GM12878 (cell line): ENCODE data around the gene RPL3.

Experiments used
- BACH1 ChIP-seq: fragments of 450-650 bp; IDR thresholded peaks from 2 replicates; pipeline ENCODE4 v1.6.1; 2017; ENCODE audit warnings: mild to moderate bottlenecking, borderline replicate concordance
- EP300 ChIP-seq, 2 experiments: fragments of 150-350 bp in 1 of 2; IDR thresholded peaks; 2 replicates each; pipeline ENCODE4 v1.6.1; 2011 to 2012; ENCODE audit warnings: low read depth in 2 of 2, low read length in 2 of 2, borderline replicate concordance in 1 of 2, improper control_type of control experiment in 1 of 2, inconsistent platforms in 1 of 2; ENCODE audit not compliant: control insufficient read depth in 1 of 2
- HDAC6 ChIP-seq: fragments of 200-600 bp; sonication (generic); IDR thresholded peaks from one replicate; pipeline ENCODE4 v1.8.0; 2017; ENCODE audit warnings: antibody characterized with exemption; ENCODE audit not compliant: unreplicated experiment
- IRF4 ChIP-seq: IDR thresholded peaks from 2 replicates; pipeline ENCODE4 v1.6.1; 2011; ENCODE audit warnings: low read depth, low read length
- NFYB ChIP-seq: IDR thresholded peaks from 2 replicates; pipeline ENCODE4 v1.6.1; 2011; ENCODE audit warnings: low read depth, mild to moderate bottlenecking, low read length, improper control_type of control experiment, moderate library complexity; ENCODE audit not compliant: insufficient read depth
- POLR2AphosphoS5 ChIP-seq: IDR thresholded peaks from 2 replicates; pipeline ENCODE4 v1.6.1; 2011; ENCODE audit warnings: mild to moderate bottlenecking, low read length, inconsistent platforms
- RAD21 ChIP-seq: IDR thresholded peaks from 2 replicates; pipeline ENCODE4 v1.6.1; 2011; ENCODE audit warnings: mild to moderate bottlenecking, low read depth, low read length, moderate library complexity; ENCODE audit not compliant: insufficient read depth
- SRF ChIP-seq, 2 experiments: IDR thresholded peaks; 2 replicates each; pipeline ENCODE4 v1.6.1; 2011; ENCODE audit warnings: low read depth in 2 of 2, low read length in 2 of 2, mild to moderate bottlenecking in 1 of 2, moderate library complexity in 1 of 2
- ZNF24 ChIP-seq: fragments of 450-650 bp; IDR thresholded peaks from 2 replicates; pipeline ENCODE4 v1.6.1; 2017; ENCODE audit warnings: antibody characterized with exemption, mild to moderate bottlenecking
- TF ChIP-seq, protein P1 (sequence below), 3 experiments: IDR thresholded peaks in 2 of 3; conservative IDR thresholded peaks in 1 of 3; 2 replicates each; pipeline ENCODE4 v1.5.1; 2011; ENCODE audit warnings: low read depth in 3 of 3, low read length in 3 of 3, mild to moderate bottlenecking in 3 of 3, control low read depth in 2 of 3, moderate library complexity in 2 of 3, inconsistent platforms in 1 of 3, mixed read lengths in 1 of 3; ENCODE audit not compliant: control insufficient read depth in 2 of 3, insufficient read depth in 1 of 3; ENCODE audit errors: extremely low read depth in 1 of 3
- TF ChIP-seq, protein P2 (sequence below): fragments of 450-650 bp; IDR thresholded peaks from 2 replicates; pipeline ENCODE4 v1.6.1; 2017; ENCODE audit warnings: mild to moderate bottlenecking

DNA sequence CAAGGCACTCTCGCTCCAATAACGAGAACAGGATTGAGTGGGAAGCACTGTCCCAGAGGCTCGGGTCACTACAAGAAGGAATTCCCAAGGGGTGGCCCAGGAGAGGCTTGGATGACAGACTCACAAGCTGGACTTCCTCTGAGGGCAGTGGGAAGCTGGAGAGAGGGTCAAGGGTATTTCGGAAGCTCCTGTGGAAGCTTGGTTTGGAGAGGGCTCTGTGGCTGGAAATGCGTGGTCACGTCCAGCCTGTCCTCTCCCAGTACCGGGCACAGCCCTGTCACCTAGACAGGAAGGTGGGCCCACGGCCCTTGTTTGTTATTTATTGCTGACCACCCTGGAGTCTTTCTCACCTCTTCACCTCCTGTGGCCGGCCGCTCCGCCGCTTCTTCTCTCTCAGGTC, 35.7 kb upstream of the RPL3 start:
- TF ChIP-seq IRF4 = no peak
- no peak for TF ChIP-seq POLR2AphosphoS5
- TF ChIP-seq EP300 (IDR thresholded peaks at IDR 0.05; ENCODE audit: borderline replicate concordance in 1 of 2, control insufficient read depth in 1 of 2, low read depth in 2 of 2, low read length in 2 of 2) = no peak
- TF ChIP-seq, protein P1, sequence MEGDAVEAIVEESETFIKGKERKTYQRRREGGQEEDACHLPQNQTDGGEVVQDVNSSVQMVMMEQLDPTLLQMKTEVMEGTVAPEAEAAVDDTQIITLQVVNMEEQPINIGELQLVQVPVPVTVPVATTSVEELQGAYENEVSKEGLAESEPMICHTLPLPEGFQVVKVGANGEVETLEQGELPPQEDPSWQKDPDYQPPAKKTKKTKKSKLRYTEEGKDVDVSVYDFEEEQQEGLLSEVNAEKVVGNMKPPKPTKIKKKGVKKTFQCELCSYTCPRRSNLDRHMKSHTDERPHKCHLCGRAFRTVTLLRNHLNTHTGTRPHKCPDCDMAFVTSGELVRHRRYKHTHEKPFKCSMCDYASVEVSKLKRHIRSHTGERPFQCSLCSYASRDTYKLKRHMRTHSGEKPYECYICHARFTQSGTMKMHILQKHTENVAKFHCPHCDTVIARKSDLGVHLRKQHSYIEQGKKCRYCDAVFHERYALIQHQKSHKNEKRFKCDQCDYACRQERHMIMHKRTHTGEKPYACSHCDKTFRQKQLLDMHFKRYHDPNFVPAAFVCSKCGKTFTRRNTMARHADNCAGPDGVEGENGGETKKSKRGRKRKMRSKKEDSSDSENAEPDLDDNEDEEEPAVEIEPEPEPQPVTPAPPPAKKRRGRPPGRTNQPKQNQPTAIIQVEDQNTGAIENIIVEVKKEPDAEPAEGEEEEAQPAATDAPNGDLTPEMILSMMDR (IDR thresholded peaks at IDR 0.05 in 2 of 3, conservative IDR thresholded peaks at IDR 0.05 in 1 of 3; ENCODE audit: control insufficient read depth in 2 of 3, extremely low read depth in 1 of 3, insufficient read depth in 1 of 3, low read depth in 3 of 3, low read length in 3 of 3) = no peak
- no peak for TF ChIP-seq RAD21
- TF ChIP-seq NFYB = no peak
- TF ChIP-seq ZNF24 = no peak
- TF ChIP-seq, protein P2, sequence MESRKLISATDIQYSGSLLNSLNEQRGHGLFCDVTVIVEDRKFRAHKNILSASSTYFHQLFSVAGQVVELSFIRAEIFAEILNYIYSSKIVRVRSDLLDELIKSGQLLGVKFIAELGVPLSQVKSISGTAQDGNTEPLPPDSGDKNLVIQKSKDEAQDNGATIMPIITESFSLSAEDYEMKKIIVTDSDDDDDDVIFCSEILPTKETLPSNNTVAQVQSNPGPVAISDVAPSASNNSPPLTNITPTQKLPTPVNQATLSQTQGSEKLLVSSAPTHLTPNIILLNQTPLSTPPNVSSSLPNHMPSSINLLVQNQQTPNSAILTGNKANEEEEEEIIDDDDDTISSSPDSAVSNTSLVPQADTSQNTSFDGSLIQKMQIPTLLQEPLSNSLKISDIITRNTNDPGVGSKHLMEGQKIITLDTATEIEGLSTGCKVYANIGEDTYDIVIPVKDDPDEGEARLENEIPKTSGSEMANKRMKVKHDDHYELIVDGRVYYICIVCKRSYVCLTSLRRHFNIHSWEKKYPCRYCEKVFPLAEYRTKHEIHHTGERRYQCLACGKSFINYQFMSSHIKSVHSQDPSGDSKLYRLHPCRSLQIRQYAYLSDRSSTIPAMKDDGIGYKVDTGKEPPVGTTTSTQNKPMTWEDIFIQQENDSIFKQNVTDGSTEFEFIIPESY = no peak
- no peak for TF ChIP-seq HDAC6
- TF ChIP-seq BACH1 = no peak
- TF ChIP-seq SRF (IDR thresholded peaks at IDR 0.05; ENCODE audit: low read depth in 2 of 2, low read length in 2 of 2) = no peak
